ENCODE results near the gene DPYD.

DNA sequence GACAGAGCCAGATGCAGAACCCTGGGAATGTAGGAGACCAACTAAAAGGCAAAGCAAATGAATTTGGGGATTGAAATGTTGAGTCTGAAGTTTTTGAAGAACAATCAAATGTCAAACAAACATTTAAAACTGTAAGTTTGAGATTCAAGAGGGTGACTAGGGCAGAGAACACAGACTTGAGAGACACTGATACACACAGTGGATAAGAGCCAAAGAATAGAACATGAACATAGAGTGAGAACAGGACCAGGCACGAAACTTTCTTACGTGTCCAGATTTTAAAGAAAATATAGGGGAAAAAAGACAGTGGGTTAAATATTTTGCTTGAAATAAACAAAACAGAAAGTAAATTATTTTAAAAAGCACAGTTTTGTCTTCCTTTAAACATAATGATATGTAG, 115.7 kb downstream of the DPYD start:
- TF ChIP-seq RORB (CRISPR knock-in tag; IDR thresholded peaks at IDR 0.05), result no peak
- TF ChIP-seq, protein P1, sequence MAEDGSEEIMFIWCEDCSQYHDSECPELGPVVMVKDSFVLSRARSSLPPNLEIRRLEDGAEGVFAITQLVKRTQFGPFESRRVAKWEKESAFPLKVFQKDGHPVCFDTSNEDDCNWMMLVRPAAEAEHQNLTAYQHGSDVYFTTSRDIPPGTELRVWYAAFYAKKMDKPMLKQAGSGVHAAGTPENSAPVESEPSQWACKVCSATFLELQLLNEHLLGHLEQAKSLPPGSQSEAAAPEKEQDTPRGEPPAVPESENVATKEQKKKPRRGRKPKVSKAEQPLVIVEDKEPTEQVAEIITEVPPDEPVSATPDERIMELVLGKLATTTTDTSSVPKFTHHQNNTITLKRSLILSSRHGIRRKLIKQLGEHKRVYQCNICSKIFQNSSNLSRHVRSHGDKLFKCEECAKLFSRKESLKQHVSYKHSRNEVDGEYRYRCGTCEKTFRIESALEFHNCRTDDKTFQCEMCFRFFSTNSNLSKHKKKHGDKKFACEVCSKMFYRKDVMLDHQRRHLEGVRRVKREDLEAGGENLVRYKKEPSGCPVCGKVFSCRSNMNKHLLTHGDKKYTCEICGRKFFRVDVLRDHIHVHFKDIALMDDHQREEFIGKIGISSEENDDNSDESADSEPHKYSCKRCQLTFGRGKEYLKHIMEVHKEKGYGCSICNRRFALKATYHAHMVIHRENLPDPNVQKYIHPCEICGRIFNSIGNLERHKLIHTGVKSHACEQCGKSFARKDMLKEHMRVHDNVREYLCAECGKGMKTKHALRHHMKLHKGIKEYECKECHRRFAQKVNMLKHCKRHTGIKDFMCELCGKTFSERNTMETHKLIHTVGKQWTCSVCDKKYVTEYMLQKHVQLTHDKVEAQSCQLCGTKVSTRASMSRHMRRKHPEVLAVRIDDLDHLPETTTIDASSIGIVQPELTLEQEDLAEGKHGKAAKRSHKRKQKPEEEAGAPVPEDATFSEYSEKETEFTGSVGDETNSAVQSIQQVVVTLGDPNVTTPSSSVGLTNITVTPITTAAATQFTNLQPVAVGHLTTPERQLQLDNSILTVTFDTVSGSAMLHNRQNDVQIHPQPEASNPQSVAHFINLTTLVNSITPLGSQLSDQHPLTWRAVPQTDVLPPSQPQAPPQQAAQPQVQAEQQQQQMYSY (CRISPR knock-in tag; IDR thresholded peaks at IDR 0.05), result no peak
- TF ChIP-seq MXD4 (CRISPR knock-in tag; IDR thresholded peaks at IDR 0.05; ENCODE audit: borderline replicate concordance), result no peak
- TF ChIP-seq, protein P2, sequence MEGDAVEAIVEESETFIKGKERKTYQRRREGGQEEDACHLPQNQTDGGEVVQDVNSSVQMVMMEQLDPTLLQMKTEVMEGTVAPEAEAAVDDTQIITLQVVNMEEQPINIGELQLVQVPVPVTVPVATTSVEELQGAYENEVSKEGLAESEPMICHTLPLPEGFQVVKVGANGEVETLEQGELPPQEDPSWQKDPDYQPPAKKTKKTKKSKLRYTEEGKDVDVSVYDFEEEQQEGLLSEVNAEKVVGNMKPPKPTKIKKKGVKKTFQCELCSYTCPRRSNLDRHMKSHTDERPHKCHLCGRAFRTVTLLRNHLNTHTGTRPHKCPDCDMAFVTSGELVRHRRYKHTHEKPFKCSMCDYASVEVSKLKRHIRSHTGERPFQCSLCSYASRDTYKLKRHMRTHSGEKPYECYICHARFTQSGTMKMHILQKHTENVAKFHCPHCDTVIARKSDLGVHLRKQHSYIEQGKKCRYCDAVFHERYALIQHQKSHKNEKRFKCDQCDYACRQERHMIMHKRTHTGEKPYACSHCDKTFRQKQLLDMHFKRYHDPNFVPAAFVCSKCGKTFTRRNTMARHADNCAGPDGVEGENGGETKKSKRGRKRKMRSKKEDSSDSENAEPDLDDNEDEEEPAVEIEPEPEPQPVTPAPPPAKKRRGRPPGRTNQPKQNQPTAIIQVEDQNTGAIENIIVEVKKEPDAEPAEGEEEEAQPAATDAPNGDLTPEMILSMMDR (IDR thresholded peaks at IDR 0.05), result no peak
- TF ChIP-seq, protein P3, sequence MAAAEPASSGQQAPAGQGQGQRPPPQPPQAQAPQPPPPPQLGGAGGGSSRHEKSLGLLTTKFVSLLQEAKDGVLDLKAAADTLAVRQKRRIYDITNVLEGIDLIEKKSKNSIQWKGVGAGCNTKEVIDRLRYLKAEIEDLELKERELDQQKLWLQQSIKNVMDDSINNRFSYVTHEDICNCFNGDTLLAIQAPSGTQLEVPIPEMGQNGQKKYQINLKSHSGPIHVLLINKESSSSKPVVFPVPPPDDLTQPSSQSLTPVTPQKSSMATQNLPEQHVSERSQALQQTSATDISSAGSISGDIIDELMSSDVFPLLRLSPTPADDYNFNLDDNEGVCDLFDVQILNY (CRISPR knock-in tag; IDR thresholded peaks at IDR 0.05), result no peak
- no peak for TF ChIP-seq ZBTB21 (CRISPR knock-in tag; IDR thresholded peaks at IDR 0.05; ENCODE audit: borderline replicate concordance)
- TF ChIP-seq FOXJ3 (CRISPR knock-in tag; IDR thresholded peaks at IDR 0.05; ENCODE audit: borderline replicate concordance), result no peak
- TF ChIP-seq USF2 (CRISPR knock-in tag; IDR thresholded peaks at IDR 0.05), result no peak
- no peak for TF ChIP-seq FOXK1 (CRISPR knock-in tag; IDR thresholded peaks at IDR 0.05)

All from WTC11 (cell line).